HuH-7 (cell line): ENCODE measurements around the gene FOSL1.

Experiments used
- DNase-seq: peaks from one replicate; pipeline ENCODE4 v3.0.0; 2011; ENCODE audit warnings: low spot score

FOSL1 gene

DNA sequence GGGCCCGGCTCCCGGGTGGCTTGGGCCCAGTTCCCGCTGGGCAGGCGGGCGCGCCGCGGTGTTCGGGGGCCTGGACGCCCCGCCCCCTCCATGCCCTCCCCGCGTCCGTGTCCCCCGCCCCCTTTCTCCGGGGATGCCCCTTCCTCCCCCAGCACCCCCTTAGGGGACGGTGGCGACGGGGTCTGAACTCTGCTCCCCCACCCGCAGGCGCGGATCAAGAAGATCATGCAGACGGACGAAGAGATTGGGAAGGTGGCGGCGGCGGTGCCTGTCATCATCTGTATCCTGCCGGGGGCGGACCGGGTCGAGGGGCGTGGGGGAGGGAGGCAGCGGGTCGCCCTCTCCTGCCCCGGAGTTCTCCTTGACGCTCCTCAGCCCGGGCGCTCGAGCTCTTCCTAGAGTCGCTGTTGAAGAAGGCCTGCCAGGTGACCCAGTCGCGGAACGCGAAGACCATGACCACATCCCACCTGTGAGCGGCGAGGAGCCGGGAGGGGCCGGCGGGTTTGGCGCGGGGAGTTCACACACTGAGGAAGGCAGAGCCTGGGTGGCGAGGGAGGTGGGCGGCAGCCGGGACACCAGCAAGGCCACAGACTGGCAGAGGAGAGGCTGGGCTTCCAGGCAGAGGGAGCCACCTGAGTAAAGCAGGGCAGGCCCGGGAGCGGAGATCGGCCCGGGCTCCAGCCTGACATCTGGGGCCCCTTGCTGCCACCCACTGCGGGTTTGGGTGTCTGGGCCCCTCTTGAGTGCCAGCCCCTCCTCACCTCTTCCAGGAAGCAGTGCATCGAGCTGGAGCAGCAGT lies 19.6 kb upstream of the FOSL1 start:
- DNase-seq: no peak

- peak; percentile 88 for DNase-seq
These were observed 19.0 kb upstream of the FOSL1 start, which contains the start of gene DRAP1 for GRCh38 chr11:65919141-65919572. TSS of gene DRAP1 (plus strand) at chr11:65919426. CDS start at chr11:65919502, 76 bp downstream.

GRCh38 chr11:65918211-65919140 lies 18.3 kb upstream of the FOSL1 start, which contains the start of gene C11orf68:
TSS of gene C11orf68 (minus strand) at chr11:65919062. CDS start at chr11:65919031, 31 bp downstream.
- DNase-seq: no peak

DNA sequence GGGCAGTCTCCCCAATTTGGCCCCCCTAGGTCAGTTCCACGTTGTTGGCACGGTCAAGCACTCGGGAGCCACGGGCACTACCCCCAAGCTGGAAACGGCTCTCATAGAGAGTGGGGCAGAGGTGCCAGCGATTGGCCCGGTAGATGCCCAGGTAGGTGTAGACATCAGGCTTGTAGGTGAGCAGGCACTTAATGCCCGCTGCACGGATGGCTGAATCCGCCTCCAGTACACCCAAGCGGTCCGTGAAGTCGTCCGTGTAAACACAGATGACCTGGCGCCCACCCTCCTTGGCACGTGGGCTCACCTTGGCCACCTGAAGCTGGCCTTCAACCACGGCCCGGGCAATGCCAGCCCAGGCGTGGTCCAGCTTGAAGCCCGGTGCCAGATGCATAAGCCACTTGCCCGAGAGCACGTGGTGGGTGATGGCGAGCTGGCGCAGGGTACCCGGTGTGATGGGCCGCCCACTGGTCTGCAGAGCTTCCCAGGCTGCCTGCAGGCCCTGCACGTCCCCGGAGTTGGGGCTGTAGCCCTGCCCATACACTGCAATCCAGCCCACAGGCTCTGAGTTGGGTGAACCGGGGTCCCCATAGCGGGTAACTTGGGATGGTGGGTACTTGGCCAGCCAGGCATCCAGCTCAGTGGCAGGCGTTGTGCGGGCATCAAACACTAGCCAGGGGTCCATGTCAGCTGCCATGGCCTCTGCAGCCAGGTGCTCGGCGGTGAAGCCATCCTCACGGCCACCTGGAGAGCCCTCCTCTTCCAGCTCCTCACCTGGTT lies 17.4 kb upstream of the FOSL1 start:
- DNase-seq: no peak

DNA sequence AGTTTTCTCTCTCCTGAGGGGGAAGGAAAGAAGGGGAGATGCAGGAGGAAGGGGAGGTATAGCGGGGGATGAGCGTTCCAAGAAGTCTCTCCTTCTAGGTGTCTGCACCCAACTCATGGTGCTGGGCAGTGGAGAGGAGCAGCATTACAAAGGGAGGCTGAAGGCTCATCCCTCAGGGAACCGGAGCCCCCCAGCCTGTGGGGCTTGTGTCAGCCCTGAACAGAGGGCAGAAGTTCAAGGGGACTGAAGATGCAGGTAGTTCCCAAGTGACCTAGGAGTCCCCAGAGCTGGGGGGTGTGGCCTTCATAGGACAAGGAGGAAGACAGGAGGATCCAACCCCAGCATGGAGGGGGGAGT lies 16.9 kb upstream of the FOSL1 start:
- no peak for DNase-seq

GRCh38 chr11:65916391-65916790 lies 16.2 kb upstream of the FOSL1 start:
- no peak for DNase-seq

DNA sequence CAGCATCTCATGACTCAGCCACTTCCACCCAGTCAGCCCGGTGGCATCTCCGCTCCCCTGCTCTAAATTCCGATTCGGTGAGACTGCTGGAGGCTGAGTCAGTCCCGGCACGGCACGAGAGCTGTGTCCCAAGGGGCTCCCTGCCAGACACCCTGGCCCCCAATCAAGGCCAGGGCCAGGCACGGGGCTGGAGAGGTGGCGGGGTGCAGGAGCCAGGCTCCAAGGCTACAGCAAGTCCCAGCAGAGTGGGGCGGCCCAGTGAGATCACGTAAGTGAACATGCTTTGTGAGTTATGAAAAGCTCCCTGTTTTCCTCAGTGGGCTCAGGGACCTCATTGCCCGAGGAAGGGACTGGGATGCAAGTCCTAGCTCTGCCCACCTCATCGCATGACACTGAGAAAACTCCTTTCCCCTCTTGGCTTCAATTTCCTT lies 15.6 kb upstream of the FOSL1 start:
- DNase-seq: no peak

GRCh38 chr11:65915101-65915820 lies 15.1 kb upstream of the FOSL1 start:
- DNase-seq: no peak

- DNase-seq: no peak
These were observed 12.7 kb upstream of the FOSL1 start for GRCh38 chr11:65912845-65913244.

DNA sequence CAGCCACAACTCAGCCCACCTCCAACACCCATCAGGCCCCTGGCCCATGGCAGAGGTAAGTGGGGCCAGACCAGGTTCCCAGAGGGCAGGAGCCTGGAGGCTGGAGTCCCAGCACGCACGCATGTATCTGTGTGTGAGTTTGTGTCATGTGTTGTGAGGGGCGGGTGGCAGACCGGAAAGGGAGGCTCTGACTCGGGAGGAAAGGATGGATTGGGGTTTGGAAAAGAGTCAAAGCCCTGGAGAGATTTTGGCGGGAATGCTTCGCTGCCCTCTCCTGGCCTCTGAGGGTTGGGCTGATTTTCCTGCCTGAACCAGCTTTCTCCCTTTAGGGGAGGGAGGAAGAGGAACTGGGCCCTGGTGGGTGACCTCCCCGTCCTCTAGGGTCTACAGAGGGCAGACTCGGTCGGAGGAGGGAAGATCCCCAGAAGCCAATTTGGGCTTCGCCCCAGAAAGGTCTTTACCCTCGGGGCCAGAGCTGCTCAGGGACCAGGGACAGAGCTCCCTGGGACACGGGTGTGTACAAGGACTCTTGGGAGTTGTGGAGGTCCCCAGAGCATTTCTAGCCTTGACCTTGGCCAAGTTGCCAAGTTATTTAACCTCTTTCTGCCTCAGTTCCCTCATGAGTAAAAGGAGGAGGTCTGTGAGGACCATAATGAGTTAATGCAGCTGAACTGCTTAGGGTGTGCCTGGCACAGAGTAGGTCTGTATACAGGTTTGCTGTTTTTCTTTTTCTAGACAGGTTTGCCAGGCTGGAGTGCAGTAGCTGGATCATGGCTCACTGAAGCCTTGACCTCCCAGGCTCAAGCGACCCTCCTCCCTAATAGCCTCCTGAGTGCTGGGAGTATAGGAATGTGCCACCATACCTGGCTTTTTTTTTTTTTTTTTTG lies 11.7 kb upstream of the FOSL1 start:
- DNase-seq: peak; percentile 75

DNA sequence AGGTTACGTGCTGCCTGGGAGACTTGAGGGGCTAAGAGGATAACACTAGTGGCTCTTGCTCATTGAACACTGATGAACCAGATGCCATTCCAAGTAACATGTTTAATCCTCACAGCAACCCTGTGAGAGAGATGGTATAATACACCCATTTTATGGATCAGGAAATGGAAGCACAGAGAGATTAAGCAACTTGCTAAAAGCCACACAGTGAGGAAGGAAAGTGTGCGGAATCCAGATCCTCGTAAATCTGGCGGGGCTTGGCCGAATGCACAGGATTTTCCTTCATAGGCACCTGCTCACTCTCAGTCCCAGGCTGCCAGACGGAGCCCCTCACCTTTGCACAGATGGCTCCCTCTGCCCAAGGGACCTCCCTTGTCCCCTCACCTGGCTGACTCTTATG lies 7.7 kb upstream of the FOSL1 start:
- no peak for DNase-seq

DNA sequence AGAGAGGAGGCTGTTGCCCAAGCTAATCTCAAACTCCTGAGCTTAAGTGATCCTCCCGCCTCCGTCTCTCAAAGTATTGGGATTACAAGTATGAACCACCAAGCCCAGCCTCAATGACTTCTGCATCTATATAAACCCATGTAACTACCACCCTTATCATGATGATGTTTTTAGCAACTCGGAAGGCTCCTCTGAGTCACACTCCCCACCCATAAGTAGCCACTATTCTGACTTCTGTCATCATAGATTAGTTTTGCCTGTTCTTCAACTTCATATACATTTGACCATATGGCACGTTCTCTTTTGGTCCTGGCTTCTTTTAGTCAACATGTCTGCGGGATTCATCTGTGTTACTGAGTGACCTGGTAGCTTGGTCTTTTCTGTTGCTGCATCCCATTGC lies 6.4 kb upstream of the FOSL1 start:
- DNase-seq: no peak

DNA sequence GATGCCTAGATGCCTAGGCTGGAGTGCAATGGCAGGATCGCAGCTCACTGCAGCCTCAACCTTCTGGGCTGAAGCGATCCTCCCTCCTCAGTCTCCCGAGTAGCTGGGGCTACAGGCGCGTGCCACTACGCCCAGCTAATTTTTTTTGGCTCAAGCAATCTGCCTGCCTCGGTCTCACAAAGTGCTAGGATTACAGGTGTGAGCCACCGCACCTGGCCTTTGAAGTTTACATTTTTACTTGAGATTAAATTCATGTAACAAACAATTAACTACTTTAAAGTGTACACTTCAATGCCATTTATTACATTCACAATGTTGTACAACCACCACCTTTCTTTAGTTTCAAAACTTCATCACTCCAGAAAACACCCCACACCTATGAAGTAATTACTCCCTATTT lies 3.5 kb upstream of the FOSL1 start:
- DNase-seq: no peak

GRCh38 chr11:65903068-65903481 lies 2.9 kb upstream of the FOSL1 start:
- no peak for DNase-seq

DNA sequence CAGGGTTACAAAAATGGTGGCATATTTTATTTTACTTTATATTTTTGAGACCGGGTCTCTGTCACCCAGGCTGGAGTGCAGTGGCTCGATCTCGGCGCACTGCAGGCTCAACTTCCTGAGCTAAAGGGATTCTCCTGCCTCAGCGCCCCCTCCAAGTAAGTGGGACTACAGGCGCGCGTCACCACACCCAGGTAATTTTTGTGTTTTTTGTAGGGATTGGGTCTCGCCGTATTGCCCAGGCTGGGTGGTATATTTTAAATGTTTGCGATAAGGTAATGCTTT lies 652 bp upstream of the FOSL1 start:
- no peak for DNase-seq

DNA sequence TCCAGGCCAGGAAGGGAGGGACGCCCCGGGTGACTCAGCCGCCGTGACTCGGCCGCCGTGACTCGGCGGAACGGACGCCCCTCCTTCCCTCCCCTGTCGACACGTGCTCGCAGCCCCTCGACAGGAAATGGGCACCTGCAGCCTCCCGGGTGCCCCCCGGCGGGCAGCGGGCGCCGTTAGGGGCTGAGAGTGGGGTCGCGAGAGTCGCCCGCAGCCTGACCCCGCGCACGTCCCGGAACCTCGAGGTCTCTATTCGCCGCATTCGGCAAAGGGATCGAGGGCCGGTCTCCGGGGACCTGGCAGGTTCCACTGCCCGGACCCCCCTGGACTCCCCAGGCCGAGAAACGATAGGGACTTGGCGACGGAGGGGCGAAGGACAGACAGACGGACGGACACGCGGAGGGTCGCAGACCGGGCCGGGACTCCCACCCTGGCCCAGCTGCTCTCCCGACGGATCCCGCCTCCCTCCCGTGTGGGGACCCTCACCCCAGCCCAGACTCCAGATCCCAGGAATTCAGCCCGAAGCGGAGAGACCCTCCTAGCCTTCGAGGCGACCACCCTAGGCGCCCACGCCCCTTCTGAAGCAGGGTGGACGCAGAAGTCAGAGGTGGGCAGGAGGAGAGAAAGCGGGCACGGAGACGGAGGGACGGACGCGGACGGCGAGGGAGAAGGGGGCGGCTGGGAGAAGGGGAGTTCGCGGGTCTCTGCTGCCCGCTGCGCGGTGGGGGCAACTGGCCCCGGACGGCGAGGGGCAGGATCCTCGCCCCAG lies 648 bp downstream of the FOSL1 start:
- no peak for DNase-seq

DNA sequence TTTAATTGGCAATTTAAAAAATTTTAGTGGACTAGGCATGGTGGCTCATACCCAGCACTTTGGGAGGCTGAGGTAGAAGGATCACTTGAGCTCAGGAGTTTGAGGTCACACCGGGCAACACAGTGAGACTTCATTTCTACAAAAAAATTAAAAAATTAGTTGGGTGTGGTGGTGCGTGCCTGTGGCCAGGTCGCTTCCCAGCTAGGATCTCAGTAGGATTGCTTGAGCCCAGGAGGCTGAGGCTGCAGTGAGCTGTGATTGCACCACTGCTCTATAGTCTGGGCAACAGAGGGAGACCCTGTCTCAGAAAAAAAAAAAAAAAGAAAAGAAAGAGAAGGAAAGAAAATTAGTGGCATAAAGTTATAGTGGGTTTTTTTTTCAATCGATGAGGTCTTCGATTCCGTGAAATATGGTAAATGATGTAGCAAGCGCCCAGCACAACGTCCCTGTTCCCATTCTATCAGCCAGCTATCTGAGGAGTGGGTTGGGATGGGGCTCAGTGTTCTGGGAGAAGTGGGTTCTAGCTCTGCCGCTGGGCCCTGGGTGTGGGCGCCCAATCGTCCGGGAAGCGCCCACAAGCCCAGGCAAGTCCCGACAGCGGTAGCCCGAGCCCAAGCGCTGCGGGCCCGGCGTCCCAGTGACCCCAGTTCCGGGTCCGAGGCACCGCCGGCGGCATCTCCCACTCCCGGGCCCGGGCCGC lies 1.4 kb downstream of the FOSL1 start:
- DNase-seq: no peak

DNA sequence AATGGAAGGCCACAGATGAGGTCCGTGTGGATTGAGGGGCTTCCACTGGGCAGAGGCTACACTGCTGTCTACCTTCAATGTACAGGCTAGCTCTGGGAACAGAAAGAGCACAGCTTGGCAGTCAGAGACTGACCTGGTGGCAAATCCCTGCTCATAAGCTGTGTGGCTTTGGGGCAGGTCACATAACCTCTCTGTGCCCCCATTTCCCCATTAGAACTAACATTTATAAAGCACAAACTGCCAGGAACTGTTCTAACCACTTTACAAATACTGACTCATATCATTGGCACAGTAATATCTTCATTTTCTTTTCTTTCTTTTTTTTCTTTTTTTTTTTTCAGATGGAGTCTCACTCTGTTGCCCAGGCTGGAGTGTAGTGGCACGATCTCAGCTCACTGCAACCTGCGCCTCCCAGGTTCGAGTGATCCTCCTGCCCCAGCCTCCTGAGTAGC lies 3.1 kb downstream of the FOSL1 start:
- no peak for DNase-seq
